ENCODE results near the gene PAQR8.
"Not testable (repeated sequence)": the region's sequence is repeated elsewhere in the genome, so short reads cannot be mapped to it uniquely, and the experiment has no call there.

PAQR8 gene

GRCh38 chr6:52415333-52415732, 53.4 kb downstream of the PAQR8 start:
- DNase-seq: no peak

- no peak for DNase-seq
Observed at GRCh38 chr6:52415917-52416628, 54.1 kb downstream of the PAQR8 start.

- peak; percentile 36 for DNase-seq
Observed at GRCh38 chr6:52416629-52417151, 54.7 kb downstream of the PAQR8 start.

- no peak for DNase-seq
Observed at GRCh38 chr6:52417675-52418111, 55.7 kb downstream of the PAQR8 start.

GRCh38 chr6:52418606-52419005, 56.7 kb downstream of the PAQR8 start:
- DNase-seq: no peak

GRCh38 chr6:52419809-52420667, 58.1 kb downstream of the PAQR8 start, which contains the start of gene EFHC1:
Gene EFHC1, plus strand, starts transcription at chr6:52420342. Its CDS starts 69 bp downstream, at chr6:52420411.
- DNase-seq: peak; percentile 98

GRCh38 chr6:52420668-52421358, 58.9 kb downstream of the PAQR8 start:
- peak; percentile 50 for DNase-seq

GRCh38 chr6:52422156-52422555, 60.2 kb downstream of the PAQR8 start:
- no peak for DNase-seq

- DNase-seq: no peak
Observed at GRCh38 chr6:52423448-52423847, 61.5 kb downstream of the PAQR8 start.

- no peak for DNase-seq
Observed at GRCh38 chr6:52423971-52424381, 62.0 kb downstream of the PAQR8 start.

GRCh38 chr6:52424513-52424912, 62.6 kb downstream of the PAQR8 start:
- DNase-seq: no peak

GRCh38 chr6:52426667-52427066, 64.7 kb downstream of the PAQR8 start:
- DNase-seq: peak; percentile 80

GRCh38 chr6:52433294-52433693, 71.3 kb downstream of the PAQR8 start:
- DNase-seq: not testable (repeated sequence)

GRCh38 chr6:52435345-52435744, 73.4 kb downstream of the PAQR8 start:
- no peak for DNase-seq

GRCh38 chr6:52438926-52439325, 77.0 kb downstream of the PAQR8 start:
- DNase-seq: no peak

- DNase-seq: no peak
Observed at GRCh38 chr6:52454556-52454955, 92.6 kb downstream of the PAQR8 start.

- no peak for DNase-seq
Observed at GRCh38 chr6:52457096-52457495, 95.1 kb downstream of the PAQR8 start.

All from NCI-H2029 (cell line).